HAP-1 (cell line): ENCODE results near the gene GNG8.

ENCODE experiments used
- DNase-seq, 2 experiments: peaks; one replicate each; pipeline ENCODE4 v3.0.0-alpha.2; 2016 to 2020; ENCODE audit warnings: low spot score in 2 of 2
- H3K27me3 ChIP-seq: fragments of 250-450 bp; sonication (Bioruptor Pico); 2 replicates; pipeline ENCODE4 v1.5.1; 2020; ENCODE audit warnings: low read depth, mild to moderate bottlenecking, moderate library complexity
- H3K36me3 ChIP-seq: fragments of 250-450 bp; sonication (Bioruptor Pico); replicated peaks from 2 replicates; pipeline ENCODE4 v1.5.1; 2020; ENCODE audit warnings: mild to moderate bottlenecking
- H3K4me1 ChIP-seq: fragments of 250-450 bp; sonication (Bioruptor Pico); 2 replicates; pipeline ENCODE4 v1.5.1; 2020; ENCODE audit warnings: mild to moderate bottlenecking
- H3K4me3 ChIP-seq: fragments of 250-450 bp; sonication (Bioruptor Pico); 2 replicates; pipeline ENCODE4 v1.5.1; 2020; ENCODE audit warnings: mild to moderate bottlenecking, moderate library complexity
- H3K9me3 ChIP-seq: fragments of 250-450 bp; sonication (Bioruptor Pico); 2 replicates; pipeline ENCODE4 v1.5.1; 2020; ENCODE audit warnings: mild to moderate bottlenecking, moderate library complexity
- in situ Hi-C: fragments of 300-500 bp; cut with MboI; formaldehyde crosslinking; loops from 3 replicates; pipeline ENCODE4 v1.14.3; 2020; ENCODE audit warnings: low sequenced_read_pairs, inconsistent platforms, mixed read lengths

The GNG8 gene

DNA sequence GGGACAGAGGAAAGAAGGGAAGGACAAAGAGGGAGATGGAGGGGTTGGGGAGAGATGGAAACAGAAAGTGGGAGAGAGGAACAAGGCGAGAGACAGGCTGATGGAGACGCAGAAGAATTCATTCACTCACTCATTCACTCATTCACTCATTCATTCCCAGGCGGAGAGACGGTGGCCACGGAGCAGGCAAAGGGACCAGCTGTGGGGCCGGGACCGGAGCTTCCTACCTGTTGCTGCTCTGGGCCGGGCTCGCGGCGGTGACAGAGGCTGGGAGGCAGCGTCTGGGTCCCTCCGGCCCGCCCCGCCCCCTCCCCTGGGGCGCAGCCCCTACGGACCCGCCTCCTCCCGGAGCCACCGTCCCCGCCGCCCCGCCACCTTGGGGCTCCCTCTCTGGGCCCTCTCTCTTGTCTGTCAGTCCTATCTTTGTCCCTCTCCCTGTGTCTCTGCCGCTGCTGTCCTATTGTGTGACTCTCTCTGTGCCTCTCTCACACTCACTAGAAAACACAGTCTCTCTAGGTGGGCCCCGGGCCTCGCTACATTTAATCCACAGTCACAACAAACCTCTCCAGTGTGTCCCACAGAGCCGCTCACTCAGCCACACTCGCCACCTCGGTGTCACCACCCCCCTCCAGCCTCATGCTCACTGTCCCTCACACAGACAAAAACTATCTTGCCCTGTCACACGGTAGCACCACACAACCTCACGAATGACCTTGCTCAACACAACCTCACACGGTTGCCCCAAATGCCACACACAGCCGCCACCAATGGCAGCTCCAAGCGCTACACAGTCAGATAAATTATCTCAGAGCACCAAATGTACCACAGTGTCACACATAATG is at the start of gene GNG8:
GNG8 (minus strand) TSS at position 283 of the 842 bp plus-strand sequence. CDS start 1,520 bp downstream, outside the sequence.
- Histone ChIP-seq H3K27me3 (no peaks in the 10 kb centered on the region), H3K9me3 (no peaks in the 10 kb centered on the region), H3K36me3 (no peaks in the 10 kb centered on the region), H3K4me3 (no peak within 1 kb of the TSS), H3K4me1 (peaks cover 5% of the 10 kb centered on the region)
- in situ Hi-C loops = no loop called here
- DNase-seq = no peak

DNA sequence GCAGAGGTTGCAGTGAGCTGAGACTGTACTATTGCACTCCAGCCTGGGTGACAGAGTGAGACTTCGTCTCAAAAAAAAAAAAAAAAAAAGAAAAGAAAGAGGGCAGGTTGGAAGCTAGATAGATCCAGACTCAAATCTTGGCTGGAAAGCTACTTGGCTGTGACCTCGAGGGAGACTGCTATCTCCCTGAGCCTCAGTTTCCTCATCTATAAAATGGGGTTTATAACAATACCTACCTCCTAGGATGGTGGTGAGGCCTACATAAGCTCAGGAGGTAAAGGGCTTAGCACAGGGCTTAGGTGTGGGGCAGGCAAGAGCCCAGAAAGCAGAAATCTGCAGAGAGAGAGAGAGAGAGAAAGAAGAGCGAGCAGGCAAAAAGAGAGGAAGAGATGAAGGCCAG is 49.2 kb upstream of the GNG8 start:
- DNase-seq = no peak
- Histone ChIP-seq H3K4me3 (no peak overlapping the region), H3K27me3 (no peaks in the 10 kb centered on the region), H3K9me3 (no peaks in the 10 kb centered on the region), H3K4me1 (no peaks in the 10 kb centered on the region), H3K36me3 (peaks cover 38% of the 10 kb centered on the region)
- in situ Hi-C loops = no loop called here

DNA sequence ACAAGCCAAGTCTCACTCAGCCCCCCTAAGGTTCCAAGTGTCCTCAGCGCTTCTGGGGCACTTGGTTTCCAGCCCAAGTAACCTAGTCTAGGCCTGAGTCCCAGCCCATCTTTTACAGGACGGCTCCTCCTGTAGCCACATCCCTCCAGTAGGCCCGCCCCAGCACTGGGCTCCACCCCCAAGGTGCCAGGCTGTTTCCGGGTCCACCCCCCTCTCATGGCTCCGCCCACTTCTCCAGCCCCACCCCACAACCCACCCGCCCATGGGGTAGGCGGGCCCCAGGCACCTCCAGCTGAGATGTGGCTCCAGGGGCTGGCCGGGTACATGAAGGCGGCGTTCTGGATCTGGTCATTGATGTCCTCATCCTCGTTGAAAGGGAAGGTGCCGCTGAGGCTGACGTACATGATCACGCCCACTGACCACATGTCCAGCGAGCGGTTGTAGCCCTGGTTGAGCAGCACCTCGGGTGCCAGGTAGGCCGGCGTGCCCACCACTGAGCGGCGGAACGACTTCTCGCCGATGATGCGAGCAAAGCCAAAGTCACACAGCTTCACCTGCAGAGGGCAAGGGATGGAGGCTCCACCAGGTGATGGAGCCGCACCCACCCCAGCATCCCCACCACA is 42.2 kb upstream of the GNG8 start:
- Histone ChIP-seq H3K4me3 (no peak overlapping the region), H3K27me3 (no peaks in the 10 kb centered on the region), H3K36me3 (peaks cover 27% of the 10 kb centered on the region), H3K4me1 (no peaks in the 10 kb centered on the region), H3K9me3 (no peaks in the 10 kb centered on the region)
- peak; percentile 10 to 81 for DNase-seq
- in situ Hi-C loops = no loop called here

DNA sequence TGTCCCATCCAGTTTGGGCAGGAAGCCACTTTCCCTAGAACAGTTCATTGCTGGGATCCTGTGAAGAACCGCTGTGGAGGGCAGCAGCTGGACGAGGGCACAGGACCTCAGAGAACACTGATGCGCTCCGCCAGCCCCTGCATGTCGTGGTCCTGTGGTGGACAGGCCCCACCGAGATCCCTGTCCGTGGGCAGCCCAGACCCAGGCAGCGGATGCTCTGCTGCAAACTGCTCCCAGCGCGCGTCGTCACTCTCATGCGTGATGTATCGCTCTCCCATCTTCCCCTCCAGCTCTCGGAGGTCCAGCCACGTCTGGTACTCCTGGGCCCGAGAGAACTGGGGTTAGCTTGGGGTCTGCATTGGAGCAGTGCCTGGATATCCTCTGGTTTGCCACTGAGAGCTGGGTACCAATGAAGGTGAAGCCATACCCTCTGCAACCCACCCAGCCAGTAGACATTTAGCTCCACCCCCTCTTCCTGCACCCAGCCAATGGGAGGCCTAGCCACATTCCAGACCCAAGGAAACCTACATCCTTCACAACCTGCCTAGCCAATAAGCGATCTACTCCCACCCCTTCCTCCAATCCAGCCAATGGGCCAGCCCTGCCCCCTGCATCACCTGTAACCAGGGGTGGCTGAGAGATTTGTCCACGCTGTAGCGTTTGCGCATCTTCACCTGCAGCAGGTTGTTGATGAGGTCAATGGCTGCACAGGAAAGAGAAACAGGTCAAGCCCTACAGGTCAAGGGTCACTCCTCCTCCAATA is 38.6 kb upstream of the GNG8 start:
- no peaks in the 10 kb centered on the region for H3K27me3 ChIP-seq
- no peaks in the 10 kb centered on the region for H3K4me1 ChIP-seq
- H3K4me3 ChIP-seq = no peak overlapping the region
- in situ Hi-C loops = no loop called here
- peak in 1 of 2 experiments; percentile 45 for DNase-seq
- H3K36me3 ChIP-seq = peaks cover 22% of the 10 kb centered on the region
- no peaks in the 10 kb centered on the region for H3K9me3 ChIP-seq

- Histone ChIP-seq H3K4me3 (no peak overlapping the region), H3K9me3 (no peaks in the 10 kb centered on the region), H3K27me3 (no peaks in the 10 kb centered on the region), H3K36me3 (peaks cover 12% of the 10 kb centered on the region), H3K4me1 (no peaks in the 10 kb centered on the region)
- in situ Hi-C loops = no loop called here
- no peak for DNase-seq
These were observed 34.8 kb upstream of the GNG8 start for GRCh38 chr19:46670813-46671212.

- Histone ChIP-seq H3K27me3 (no peaks in the 10 kb centered on the region), H3K9me3 (no peaks in the 10 kb centered on the region), H3K4me3 (no peak overlapping the region), H3K36me3 (no peaks in the 10 kb centered on the region; the same call in 1 of the 2 replicates), H3K4me1 (no peaks in the 10 kb centered on the region)
- in situ Hi-C loops = loop anchor here (10.0 kb wide), 1 partner anchor 134 kb away; no protein-coding TSS in a partner anchor
- DNase-seq = no peak
These were observed 32.7 kb upstream of the GNG8 start for GRCh38 chr19:46668662-46669061.

- Histone ChIP-seq H3K4me1 (peaks cover 8% of the 10 kb centered on the region), H3K36me3 (no peaks in the 10 kb centered on the region), H3K4me3 (no peak overlapping the region), H3K9me3 (no peaks in the 10 kb centered on the region), H3K27me3 (no peaks in the 10 kb centered on the region)
- no peak for DNase-seq
- in situ Hi-C loops = loop anchor here (10.0 kb wide), 1 partner anchor 130 kb away; no protein-coding TSS in a partner anchor
These were observed 29.1 kb upstream of the GNG8 start for GRCh38 chr19:46665072-46665471.

DNA sequence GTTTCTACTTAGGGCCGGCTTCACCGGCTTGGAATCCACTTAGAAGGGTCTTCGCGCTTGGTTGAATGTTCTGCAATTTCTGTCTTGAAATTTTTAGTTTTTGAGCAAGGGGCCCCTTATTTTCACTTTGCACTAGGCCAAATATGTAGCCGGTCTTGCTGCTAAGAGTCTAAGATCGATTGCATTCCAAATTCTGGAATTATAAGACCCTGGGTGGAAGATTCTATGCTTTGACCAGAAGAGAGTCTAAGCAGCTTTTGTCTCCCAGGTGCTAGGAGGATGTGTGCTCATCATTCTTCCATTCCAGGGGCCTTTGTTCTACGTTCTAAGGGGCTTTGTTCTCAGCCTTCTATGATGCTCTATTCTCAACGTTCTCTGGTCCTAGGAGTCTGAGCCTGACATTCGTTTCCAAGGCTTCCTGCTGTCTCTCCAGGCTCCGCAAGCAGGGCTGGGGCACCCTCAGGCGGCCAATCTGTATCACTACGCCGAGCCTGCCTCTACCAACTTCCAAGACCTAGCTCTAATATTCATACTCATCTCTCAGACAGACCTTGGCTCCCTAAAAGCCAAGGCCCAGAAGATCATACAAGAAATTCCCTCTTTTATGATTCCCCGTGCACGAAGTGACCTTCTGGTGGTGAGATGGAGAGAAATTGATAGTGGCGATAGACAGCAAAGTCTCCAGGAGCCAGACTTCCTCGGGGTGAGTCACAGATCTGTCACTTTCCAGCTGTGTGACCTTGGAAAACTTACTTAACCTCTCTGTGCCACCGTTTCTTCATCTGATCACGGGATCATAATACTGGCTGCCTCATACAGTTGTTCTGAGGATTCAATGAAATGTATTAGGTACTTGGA is 26.0 kb upstream of the GNG8 start:
- in situ Hi-C loops = loop anchor here (5.0 to 10.0 kb wide), 2 partner anchors 50 to 127 kb away; no protein-coding TSS in a partner anchor
- Histone ChIP-seq H3K27me3 (no peaks in the 10 kb centered on the region), H3K4me3 (peak overlapping the region; percentile 14), H3K36me3 (no peaks in the 10 kb centered on the region), H3K9me3 (no peaks in the 10 kb centered on the region), H3K4me1 (peaks cover 16% of the 10 kb centered on the region)
- DNase-seq = peak; percentile 89 to 90

GRCh38 chr19:46661020-46661731 is 25.2 kb upstream of the GNG8 start, which contains the start of gene DACT3:
Gene DACT3 (minus strand): TSS chr19:46661182. CDS start chr19:46661064, 118 bp downstream.
- DNase-seq = peak; percentile 99 to 100
- Histone ChIP-seq H3K27me3 (no peaks in the 10 kb centered on the region), H3K4me3 (peak within 1 kb of the TSS; percentile 44), H3K4me1 (peaks cover 16% of the 10 kb centered on the region), H3K9me3 (no peaks in the 10 kb centered on the region), H3K36me3 (no peaks in the 10 kb centered on the region)
- in situ Hi-C loops = loop anchor here (5.0 to 10.0 kb wide), 2 partner anchors 49 to 126 kb away; no protein-coding TSS in a partner anchor

DNA sequence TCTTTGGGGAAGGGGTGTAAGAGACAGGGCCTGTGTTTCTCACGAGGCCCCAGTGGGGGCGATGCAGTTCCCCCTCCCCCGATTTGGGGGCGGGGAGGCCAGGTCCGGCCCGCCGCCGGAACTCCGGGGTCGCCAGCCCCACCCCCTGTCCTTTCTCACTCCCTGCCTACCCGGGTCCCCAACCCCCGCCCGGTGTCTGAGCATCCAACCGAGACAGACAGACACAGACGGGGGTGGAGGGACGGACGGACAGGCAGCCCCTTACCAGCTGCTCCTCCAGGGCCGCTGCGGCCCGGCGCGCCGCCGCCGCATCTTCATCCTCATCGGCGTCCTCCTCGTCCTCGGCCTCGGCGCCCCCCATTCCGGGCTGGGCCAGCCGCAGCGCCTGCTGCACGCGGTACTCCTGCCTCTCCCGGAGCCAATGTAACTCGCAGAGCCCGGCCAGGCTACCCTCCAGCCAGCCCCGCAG is 24.6 kb upstream of the GNG8 start:
- Histone ChIP-seq H3K36me3 (no peaks in the 10 kb centered on the region), H3K4me1 (peaks cover 16% of the 10 kb centered on the region), H3K4me3 (peak overlapping the region; percentile 44), H3K9me3 (no peaks in the 10 kb centered on the region), H3K27me3 (no peaks in the 10 kb centered on the region)
- DNase-seq = no peak
- in situ Hi-C loops = loop anchor here (5.0 to 10.0 kb wide), 2 partner anchors 48 to 126 kb away; no protein-coding TSS in a partner anchor

DNA sequence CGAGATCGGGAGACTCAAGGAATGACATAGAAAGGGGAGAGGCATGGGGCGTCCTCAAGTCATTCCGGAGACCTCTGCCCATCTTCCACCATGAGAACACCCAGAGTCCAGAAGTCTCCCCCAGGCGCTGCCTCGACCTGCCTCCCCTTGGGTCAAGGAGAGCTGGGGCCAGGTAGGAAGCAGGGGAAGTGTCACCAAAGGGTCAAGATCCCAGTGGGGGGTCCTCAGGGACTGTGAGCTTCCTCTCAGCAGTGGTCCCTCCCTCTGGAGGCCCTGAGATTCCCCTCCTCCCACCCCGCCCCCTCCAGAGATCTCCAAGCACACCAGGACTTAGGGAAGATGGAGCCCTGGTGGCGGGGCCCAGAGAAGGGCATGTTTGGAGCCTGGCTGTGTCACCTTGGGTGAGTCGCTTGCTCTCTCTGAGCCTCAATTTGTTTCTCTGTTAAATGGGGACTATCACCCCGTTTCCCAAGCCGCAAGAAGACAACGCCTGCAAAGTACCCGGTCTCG is 24.1 kb upstream of the GNG8 start:
- in situ Hi-C loops = loop anchor here (5.0 to 10.0 kb wide), 2 partner anchors 48 to 125 kb away; no protein-coding TSS in a partner anchor
- H3K36me3 ChIP-seq = no peaks in the 10 kb centered on the region
- peak in 1 of 2 experiments; percentile 54 for DNase-seq
- peaks cover 16% of the 10 kb centered on the region for H3K4me1 ChIP-seq
- no peaks in the 10 kb centered on the region for H3K27me3 ChIP-seq
- H3K4me3 ChIP-seq = peak overlapping the region; percentile 44
- no peaks in the 10 kb centered on the region for H3K9me3 ChIP-seq
